MV-4-11 (cell line): ENCODE results near the gene CDX1.

Experiments used
- DNase-seq: peaks from one replicate; lab custom pipeline; 2025; lab: John Stamatoyannopoulos, UW

Gene CDX1

DNA sequence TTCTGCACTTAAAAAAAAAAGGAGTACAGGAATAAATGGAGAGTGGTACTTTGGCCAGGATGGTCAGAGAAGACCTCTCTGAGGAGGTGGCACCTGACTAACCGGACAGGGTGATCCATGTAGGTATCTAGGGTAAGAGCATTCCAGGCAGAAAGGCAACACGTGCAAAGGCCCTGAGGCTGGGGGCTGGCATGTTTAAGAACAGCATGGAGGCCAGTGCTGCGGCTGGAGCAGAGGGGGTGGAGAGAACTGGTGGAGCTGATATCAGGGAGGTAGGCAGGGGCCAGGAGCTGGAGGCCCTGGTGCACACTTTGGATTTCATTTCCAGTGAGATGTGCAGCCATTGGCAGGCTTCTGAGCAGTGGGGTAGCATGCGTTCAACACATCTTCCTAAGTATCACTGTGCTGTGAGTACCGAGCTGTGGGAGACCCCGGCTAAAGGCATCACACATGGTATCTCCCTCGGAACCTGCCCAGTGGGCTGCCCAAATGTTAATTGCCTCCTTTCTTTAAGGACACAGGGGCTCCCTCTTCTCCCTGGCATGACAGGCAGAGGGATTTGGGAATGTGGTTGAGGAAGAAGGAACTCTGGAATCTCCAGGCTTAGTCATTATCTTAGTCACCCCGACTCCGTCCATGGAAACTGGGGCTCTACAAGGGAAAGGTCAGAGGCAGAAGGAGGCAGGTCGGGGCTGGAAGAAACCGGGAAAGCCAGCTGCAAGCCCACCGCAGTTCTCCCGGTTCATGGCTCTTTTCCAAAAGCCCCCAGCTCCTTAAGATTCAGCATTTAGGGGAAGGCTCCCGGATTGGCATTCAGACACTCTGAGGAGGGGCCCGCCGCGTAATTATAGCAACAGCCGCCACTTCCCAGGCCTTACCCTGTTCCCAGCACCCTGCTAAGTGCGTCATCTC, 41.9 kb downstream of the CDX1 start:
- DNase-seq: no peak

DNA sequence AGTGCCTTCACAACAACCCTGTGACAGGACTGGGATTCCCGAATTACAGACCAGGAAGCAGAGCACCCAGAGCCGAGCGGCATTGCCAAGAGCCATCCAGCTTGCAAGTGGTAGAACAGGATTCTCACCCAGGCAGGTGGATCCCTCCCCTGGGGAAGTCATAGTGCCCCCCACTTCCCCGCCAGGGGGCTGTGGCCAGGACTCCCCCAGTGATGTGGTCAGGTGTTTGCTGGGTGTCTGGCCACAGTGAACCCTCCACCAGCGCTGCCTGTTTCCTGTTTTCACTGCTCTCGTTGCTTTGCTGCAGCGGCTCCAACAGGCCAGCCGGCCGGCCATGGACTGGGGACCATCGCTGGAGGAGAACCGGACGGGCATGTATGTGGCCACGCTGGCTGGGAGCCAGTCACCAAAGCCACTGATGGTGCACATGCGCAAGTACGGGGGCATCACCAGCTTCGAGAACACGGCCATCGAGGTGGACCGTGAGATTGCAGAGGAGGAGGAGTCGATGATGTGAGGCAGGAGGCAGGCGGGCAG, 42.6 kb downstream of the CDX1 start:
- DNase-seq: peak; percentile 4

GRCh38 chr5:150210644-150211043, 44.1 kb downstream of the CDX1 start:
- no peak for DNase-seq

DNA sequence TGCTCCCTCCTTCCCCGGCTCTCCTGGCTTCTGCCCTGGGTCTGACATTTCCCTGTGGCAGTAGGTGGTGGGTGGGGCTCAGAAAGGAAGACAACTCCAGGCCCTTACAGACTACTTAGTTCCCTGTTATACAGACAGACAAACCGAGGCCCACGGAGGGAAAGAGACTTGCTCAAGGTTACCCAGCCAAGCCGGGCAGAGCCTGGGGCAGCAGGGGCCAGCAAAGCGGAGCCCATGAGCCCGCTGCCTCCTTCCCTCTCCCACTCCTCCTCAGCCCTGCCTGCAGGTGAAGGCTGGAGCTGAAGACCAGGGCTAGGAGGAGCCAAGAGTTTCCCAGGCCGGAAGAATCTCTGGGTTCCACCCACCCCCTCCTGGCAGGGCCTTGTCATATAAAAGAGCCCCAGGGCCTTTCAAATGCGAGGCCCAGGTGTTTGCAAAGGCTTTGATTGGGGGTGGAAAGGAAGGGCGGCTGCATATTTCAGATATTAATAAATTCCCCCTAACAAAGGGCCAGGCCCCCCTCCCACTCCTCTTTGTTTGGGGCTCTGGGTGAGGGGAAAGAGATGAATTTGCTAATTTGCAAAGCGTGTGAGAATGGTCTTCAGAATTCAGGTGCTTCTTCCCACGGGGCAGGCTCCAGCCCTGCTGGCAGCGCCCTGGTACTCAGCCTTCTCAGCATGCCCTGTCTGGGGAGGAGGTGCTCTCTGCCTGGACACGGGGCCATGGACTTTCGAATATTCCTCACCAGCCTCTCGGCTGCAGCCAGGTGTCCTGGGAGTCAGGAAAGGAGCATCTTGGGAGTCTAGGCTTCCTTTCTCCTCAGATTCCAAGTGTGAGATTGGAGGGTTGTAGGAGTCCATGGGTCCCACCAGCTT, 44.8 kb downstream of the CDX1 start:
- DNase-seq: no peak

DNA sequence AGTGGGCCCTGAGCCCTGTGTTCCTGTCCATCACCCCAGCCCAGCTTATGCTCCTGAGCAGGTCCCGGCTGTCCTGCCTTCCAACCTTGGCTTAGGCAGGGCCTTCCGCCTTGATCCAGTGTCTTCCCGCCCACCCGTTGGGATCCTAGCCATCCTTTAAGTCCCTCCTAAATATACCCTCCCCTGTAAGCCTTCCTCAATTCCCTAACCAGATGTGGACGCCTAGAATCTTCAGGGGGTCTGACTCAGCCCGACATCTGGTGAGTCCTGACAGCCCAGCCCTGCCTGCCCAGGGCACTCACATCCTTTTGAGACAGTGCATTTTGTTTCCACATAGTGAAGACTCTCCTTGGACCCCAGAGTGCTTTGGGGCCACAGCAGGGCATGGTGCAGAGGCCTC, 47.0 kb downstream of the CDX1 start:
- no peak for DNase-seq

DNA sequence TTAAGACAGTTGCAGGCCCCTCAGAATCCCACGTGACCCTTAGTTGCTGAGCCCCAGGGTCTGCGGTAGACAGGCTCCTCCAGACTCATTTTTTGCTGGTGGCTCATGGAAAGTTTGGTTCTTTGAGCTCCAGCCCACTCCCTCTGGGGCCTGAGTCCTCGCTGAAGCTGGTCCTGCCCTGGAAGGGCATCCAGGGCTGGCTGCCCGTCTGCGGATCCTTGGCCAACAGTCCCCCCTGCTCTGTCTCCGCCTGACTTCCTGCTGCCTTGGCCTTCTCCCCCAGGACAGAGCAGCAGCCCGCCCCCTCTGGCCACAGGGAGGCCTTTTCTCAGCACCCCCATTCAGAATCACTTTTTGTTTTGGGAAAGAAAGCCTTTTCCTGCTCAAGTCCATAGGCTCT, 47.7 kb downstream of the CDX1 start:
- DNase-seq: no peak

GRCh38 chr5:150215979-150216944, 49.7 kb downstream of the CDX1 start:
- no peak for DNase-seq

- DNase-seq: no peak
These were observed 50.5 kb downstream of the CDX1 start for GRCh38 chr5:150217038-150217437.

- peak; percentile 71 for DNase-seq
These were observed 51.5 kb downstream of the CDX1 start for GRCh38 chr5:150217873-150218692.

DNA sequence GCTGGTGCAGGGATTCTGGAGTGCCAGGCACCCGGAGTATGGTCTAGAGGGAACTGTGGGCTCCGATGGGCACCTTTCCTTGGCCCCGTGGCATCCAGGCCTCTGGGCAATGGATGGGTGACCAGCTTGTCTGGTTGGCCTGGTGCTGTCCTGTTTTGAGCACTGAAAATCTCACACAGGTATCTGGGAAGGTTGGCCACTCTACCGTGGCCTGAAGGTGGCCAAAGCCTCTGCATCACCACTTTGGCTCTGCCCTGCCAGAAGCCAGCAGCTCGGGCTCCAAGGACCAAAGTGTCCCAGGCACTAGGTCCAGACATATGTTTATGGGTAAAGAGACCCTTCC, 52.1 kb downstream of the CDX1 start:
- no peak for DNase-seq

DNA sequence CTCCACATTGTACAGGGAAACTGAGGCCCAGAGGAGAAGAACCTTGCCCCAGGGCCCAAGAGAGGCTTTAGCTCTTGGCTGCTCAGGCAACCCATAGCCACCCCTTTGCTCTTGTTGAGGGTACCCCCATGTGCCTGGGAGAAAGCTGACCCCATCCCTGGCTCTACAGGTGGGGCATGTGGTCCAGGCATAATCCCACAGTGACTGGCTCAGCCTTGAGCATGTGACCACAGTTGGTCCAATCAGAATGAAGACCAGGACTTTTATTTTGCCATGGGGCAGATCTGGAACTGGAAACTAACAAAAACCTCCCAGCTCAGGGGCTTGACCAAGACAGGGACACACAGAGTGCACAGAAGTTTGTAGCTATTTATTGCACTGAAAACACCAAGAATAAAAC, 52.6 kb downstream of the CDX1 start:
- DNase-seq: no peak

GRCh38 chr5:150219861-150220260, 53.3 kb downstream of the CDX1 start:
- no peak for DNase-seq

DNA sequence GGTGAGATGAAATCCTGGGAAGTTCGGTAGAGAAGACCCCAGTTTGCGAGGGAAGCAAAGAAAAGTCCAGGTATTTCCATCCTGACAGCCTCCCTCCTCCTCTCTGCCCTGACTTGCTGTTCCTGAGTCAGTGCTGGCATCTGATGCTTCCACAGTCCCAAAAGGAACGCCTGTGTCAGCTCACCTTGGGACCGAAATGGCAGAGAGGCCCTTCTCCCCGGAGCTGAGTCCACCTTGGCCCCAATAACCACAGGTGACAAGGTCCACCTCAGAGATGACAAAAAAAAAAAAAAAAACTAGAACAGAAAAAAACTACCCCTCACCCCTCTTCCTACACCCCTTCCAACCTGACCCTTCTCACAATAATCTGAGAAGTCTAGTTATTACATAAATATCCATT, 54.9 kb downstream of the CDX1 start:
- DNase-seq: no peak

DNA sequence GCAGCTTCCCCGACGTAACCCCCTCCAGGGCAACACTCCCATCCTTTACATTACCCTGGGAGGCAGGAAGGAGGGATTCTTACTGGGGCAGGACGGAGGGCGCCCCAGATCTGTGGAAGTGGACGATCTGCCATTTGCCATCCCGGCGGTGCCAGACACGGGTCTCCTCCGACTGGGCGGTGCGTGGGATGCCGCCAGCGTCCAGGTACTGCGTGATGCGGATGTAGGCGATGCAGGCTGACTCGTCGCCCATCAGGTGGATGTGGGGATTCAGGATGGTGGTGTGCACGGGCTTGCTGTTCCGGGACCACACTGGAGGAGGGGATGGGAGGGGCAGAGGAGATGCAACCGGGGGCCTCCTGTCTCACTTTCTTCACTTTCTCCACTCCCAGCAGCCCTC, 56.3 kb downstream of the CDX1 start:
- DNase-seq: no peak

- DNase-seq: no peak
These were observed 56.9 kb downstream of the CDX1 start for GRCh38 chr5:150223474-150223873.

DNA sequence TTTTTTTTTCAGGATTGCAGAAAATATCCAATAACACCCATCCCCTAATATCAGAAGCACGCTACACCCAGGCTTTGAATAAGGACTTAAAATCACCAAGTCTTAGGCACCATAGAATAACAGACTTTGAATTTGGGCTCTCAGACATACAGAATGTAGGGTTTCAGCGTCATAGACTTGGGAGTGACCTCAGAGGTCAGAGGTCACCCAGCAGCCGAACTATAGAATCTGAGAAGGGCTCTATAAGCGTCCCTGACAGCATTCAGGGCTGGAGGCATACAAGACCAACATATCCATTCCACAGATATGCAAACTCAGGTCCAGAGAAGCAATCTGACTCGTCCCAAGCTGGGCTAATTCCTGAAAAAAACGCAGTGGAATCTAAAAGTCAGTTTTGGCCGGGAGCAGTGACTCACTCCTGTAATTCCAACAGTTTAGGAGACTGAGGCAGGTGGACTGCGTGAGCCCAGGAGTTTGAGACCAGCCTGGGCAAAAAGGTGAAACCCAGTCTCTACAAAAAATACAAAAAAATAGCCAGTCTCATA, 58.0 kb downstream of the CDX1 start:
- no peak for DNase-seq

DNA sequence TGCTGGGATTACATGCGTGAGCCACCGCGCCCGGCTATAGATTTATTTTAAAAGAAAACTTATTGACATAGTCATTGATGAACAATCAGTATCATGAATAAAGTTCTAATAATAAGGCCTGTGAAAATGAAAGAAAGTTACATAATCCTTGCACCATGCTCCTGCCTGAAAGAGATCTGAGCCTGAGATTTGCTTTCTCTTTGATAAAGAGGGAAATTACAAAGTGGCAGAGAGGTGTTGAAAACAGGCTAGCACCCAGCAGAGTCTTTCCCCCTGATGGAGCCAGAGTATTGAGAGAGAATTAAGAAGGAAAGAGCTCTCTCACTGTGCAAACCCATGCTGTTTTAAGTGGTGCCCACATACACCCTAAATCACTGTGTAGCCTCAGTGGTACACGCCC, 60.5 kb downstream of the CDX1 start:
- DNase-seq: peak; percentile 3

- DNase-seq: peak; percentile 17
These were observed 61.2 kb downstream of the CDX1 start for GRCh38 chr5:150227606-150228273.

DNA sequence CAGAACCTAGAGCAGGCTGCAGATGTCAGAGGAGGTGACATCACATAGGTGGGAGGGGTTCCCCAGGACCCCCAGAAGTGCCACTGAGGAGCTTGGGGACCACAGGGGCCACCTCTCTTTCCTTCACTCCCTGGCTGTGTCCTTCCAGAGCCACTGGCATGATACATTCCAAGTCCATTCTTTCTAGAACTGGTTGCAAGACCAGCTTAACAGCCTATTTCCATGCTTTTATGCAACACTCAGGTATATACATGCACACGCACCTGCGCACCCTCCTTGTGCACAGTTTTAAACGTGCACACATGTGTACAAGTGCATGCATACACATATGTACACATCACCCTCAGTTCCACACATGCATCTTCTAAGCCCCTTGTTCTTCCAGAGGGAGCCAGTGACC, 63.0 kb downstream of the CDX1 start:
- no peak for DNase-seq

DNA sequence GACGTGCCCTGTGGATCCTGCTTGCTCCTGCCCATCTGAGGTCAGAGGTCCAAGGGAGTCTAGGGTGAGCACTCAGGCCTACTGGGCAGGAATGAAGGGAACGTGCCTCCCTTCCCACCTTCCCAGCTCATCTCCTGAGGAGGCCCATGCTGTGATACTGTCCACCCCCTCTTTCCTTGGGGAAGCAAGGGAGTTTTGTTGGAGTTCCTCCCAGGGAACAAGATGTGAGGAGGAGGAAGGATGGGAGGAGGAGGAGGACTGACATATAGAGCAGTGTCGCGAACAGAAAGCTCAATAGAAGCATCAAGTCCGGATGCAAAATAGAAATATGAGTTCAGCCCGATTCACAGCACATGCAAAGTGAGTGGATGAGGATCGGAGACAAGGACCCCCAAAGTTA, 64.3 kb downstream of the CDX1 start:
- DNase-seq: no peak
